Ectodermal cell (in vitro differentiated cells): ENCODE data around the gene FAM227B.

Experiments
- H3K27ac ChIP-seq: 2 replicates; pipeline ENCODE4 v1.7.0; 2013; ENCODE audit warnings: mild to moderate bottlenecking, low read depth, low read length; ENCODE audit not compliant: insufficient read depth, poor library complexity, severe bottlenecking
- H3K27me3 ChIP-seq: 2 replicates; pipeline ENCODE4 v1.7.0; 2013; ENCODE audit warnings: mild to moderate bottlenecking, low read length; ENCODE audit not compliant: insufficient read depth, control insufficient read depth, poor library complexity, severe bottlenecking
- H3K36me3 ChIP-seq: one replicate; pipeline ENCODE4 v1.7.0; 2013; ENCODE audit warnings: low read length; ENCODE audit not compliant: control insufficient read depth, insufficient read depth
- H3K4me1 ChIP-seq: one replicate; pipeline ENCODE4 v1.7.0; 2013; ENCODE audit warnings: low read length; ENCODE audit not compliant: control insufficient read depth, insufficient read depth
- H3K4me3 ChIP-seq: 2 replicates; pipeline ENCODE4 v1.7.0; 2013; ENCODE audit warnings: low read depth, low read length, control low read depth; ENCODE audit not compliant: insufficient read depth
- H3K9me3 ChIP-seq: 2 replicates; pipeline ENCODE4 v1.7.0; 2013; ENCODE audit warnings: mild to moderate bottlenecking, low read length, moderate library complexity; ENCODE audit not compliant: control insufficient read depth
- WGBS, 2 experiments: methylation state at CpG; one replicate each; pipeline ENCODE4 v1.1.7; 2013; ENCODE audit warnings: missing lambda C conversion rate in 2 of 2; 5-methylcytosine and 5-hydroxymethylcytosine counted together

The FAM227B gene

DNA sequence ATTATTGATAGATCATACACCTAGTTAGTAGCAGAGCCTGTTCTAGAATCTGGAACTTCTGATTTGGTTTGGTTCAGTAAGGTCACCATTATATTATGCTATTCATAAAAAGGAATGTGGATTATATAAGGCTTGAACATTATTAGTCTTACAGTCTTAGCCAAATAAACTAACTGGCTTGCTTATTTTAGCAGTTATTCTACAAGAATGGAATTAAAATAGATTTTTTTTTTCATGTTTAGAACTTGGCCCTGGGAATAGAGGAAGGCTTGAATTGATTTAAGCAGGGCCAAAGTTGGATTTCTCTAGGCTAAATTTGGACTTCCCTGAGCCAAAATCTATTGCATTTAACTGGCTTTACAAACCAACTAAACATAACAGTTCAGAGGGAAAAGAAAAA, 24.7 kb upstream of the FAM227B start:
- Histone ChIP-seq H3K4me3 (no peak overlapping the region), H3K36me3 (no peaks in the 10 kb centered on the region), H3K27ac (no peak overlapping the region), H3K27me3 (no peaks in the 10 kb centered on the region), H3K4me1 (peaks cover 7% of the 10 kb centered on the region), H3K9me3 (no peaks in the 10 kb centered on the region)

DNA sequence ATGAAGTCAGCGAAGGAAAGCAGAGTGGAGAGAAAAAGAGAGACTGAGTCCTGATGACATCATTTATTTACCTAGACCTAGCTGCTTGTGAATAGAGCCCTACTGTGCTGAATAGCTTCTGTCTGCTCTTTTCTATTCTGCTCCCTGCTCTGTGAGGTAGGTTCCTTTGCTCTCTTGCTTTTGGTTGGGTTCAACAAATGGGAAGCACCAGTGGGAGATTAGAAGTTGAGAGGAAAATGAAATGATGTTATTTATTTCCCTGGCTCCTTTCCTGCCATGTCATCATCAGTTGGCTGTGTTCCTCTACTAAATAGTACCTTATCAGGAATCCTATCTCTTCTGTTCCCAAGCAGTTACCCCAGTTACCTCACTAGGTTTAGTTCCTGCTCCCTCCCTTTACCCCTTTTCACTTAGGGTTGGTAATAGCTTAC, 23.8 kb upstream of the FAM227B start:
- peaks cover 7% of the 10 kb centered on the region for H3K4me1 ChIP-seq
- H3K27ac ChIP-seq = no peak overlapping the region
- no peaks in the 10 kb centered on the region for H3K36me3 ChIP-seq
- no peaks in the 10 kb centered on the region for H3K9me3 ChIP-seq
- 69 to 71% methylated on average over 1 of the region's 1 CpG for WGBS, 2 experiments
- no peak overlapping the region for H3K4me3 ChIP-seq
- H3K27me3 ChIP-seq = no peaks in the 10 kb centered on the region

DNA sequence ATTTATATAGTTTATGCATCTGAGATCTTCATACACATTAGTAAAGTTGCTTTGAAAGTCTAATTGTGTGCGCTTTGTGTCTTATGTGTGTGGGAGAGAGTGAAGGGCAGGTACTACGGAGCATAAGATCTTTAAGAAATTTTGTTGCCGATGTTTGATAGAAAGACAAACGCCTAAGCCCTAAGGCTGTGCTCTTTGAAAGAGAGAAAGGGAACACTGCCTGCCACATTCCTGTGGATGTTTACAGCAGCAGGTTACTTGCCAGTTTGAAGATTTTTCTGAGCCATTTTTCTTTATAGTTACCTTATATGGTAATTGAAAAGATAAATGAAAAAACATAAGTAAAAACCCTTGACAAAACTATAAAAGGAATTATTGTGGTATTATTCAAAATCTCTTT, 17.2 kb upstream of the FAM227B start:
- H3K4me1 ChIP-seq = no peaks in the 10 kb centered on the region
- no peaks in the 10 kb centered on the region for H3K27me3 ChIP-seq
- no peak overlapping the region for H3K27ac ChIP-seq
- H3K36me3 ChIP-seq = peaks cover 6% of the 10 kb centered on the region
- no peak overlapping the region for H3K4me3 ChIP-seq
- 78 to 84% methylated on average over 4 of the region's 4 CpGs for WGBS, 2 experiments
- no peaks in the 10 kb centered on the region for H3K9me3 ChIP-seq

DNA sequence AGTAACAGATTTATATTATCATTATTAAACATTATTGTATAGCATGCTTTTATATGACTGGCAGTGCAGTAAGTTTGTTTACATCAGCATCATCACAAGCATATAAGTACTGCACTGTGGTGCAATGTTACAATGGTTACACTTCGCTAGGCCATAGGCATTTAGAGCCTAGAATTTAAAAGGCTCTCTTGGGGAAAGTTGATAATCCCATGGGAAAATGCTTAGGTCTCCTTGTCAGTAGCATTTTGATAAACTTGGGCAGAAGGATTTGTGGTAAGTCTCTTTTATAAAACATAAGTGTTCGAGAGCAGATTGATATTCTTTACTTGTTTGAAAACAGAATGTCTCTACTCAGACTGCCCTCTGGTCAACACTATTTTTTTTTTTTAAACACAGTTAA, 7.8 kb upstream of the FAM227B start:
- peaks cover 19% of the 10 kb centered on the region for H3K36me3 ChIP-seq
- no peaks in the 10 kb centered on the region for H3K27me3 ChIP-seq
- H3K27ac ChIP-seq = no peak overlapping the region
- WGBS, 2 experiments = 89 to 94% methylated on average over 2 of the region's 2 CpGs
- H3K4me1 ChIP-seq = no peaks in the 10 kb centered on the region
- no peaks in the 10 kb centered on the region for H3K9me3 ChIP-seq
- H3K4me3 ChIP-seq = no peak overlapping the region

DNA sequence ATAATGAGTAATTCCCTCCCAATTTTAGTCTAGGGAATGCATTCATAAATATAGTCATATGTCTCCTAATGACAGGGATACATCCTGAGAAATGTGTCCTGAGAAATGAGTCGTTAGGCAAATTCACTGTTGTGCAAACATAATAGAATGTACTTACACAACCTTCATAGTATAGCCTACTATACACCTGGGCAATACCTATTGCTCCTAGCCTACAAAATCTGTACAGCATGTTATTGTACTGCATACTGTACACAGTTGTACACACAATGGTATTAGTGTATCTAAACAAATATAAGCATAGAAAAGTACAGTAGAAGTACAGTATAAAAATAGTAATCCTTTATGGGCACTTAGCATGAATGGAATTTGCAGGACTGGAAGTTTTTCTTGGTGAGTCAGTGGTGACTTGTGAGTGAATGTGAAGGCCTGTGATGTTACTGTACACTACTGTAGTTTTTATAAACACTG, 6.8 kb upstream of the FAM227B start:
- no peaks in the 10 kb centered on the region for H3K27me3 ChIP-seq
- WGBS, 2 experiments = 91 to 100% methylated on average over 1 of the region's 1 CpG
- H3K4me1 ChIP-seq = no peaks in the 10 kb centered on the region
- no peak overlapping the region for H3K27ac ChIP-seq
- H3K4me3 ChIP-seq = no peak overlapping the region
- peaks cover 19% of the 10 kb centered on the region for H3K36me3 ChIP-seq
- no peaks in the 10 kb centered on the region for H3K9me3 ChIP-seq

DNA sequence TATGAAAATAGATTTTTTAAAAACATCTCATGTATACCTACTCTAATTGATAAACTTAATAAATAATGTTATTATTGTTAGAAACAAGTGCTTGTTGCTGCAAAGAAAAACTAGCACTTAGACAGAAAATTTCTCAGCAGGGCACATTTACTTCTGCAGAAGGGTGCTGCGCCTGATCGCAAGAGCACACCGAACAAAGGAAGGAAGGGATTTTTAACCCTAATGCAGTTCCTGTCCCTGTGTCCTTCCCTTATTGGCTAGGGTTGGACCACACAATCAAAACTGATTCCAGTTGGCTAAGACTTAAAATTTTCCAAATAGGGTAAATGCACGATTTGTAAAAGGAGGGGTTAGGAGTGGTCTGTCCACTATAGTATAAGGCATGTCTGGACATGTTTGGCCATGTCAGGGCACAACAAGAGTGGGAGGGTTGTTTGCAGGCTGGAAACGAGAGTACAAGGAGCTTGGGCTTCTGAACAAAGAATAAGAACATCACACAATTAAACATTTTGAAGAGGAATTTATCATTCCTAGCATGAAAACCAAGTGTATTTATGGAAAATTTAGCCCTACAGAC, 4.9 kb upstream of the FAM227B start:
- Histone ChIP-seq H3K4me3 (no peak overlapping the region), H3K4me1 (peaks cover 2% of the 10 kb centered on the region), H3K36me3 (peaks cover 19% of the 10 kb centered on the region), H3K27me3 (no peaks in the 10 kb centered on the region), H3K9me3 (no peaks in the 10 kb centered on the region), H3K27ac (no peak overlapping the region)
- WGBS, 2 experiments = 95 to 98% methylated on average over 4 to 5 of the region's 5 CpGs

DNA sequence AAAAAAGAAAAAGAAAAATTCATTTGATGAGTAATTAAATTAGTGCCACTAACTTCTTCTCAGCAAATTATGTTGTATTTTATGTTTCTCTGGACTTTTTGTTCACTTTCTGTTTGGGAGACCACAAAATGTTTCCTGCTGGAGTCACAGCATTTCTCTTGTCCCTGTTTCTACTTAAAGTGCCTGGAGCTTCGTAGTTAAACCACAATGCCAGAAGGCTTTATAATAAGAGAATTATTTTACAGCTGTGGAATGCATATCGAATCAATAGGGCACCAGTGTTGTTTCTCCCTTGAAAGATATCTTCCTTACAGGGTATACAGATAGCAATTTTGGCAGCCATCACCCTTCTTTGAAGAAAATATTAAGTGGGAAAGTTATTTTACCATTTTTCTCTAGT, 3.4 kb upstream of the FAM227B start:
- Histone ChIP-seq H3K36me3 (peaks cover 19% of the 10 kb centered on the region), H3K9me3 (no peaks in the 10 kb centered on the region), H3K27me3 (no peaks in the 10 kb centered on the region), H3K4me3 (no peak overlapping the region), H3K27ac (no peak overlapping the region), H3K4me1 (peaks cover 2% of the 10 kb centered on the region)
- 91 to 95% methylated on average over 1 to 2 of the region's 2 CpGs for WGBS, 2 experiments

DNA sequence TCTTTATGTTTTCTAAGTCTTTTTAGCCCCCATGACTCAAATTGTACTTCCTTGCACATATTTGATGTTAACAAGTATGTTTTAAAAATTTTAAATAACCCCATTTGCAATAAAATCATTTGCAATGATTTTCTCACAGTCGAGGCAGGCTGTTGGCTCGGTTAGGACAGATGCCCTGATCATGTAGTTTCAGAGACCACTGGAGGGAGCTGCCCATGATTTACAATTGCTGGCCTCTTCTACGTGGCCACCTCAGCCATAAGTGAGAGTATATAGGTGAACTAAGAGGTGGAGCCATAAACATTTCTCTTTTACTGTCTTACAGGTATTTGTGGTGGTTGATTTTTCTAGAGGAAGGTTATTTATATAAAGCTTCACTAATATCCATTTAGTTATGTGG, 1.9 kb upstream of the FAM227B start:
- Histone ChIP-seq H3K4me1 (peaks cover 2% of the 10 kb centered on the region), H3K36me3 (peaks cover 19% of the 10 kb centered on the region), H3K27me3 (no peaks in the 10 kb centered on the region), H3K4me3 (peak overlapping the region; percentile 91), H3K9me3 (no peaks in the 10 kb centered on the region), H3K27ac (no peak overlapping the region)
- WGBS, 2 experiments = 84 to 89% methylated on average over 3 of the region's 3 CpGs

DNA sequence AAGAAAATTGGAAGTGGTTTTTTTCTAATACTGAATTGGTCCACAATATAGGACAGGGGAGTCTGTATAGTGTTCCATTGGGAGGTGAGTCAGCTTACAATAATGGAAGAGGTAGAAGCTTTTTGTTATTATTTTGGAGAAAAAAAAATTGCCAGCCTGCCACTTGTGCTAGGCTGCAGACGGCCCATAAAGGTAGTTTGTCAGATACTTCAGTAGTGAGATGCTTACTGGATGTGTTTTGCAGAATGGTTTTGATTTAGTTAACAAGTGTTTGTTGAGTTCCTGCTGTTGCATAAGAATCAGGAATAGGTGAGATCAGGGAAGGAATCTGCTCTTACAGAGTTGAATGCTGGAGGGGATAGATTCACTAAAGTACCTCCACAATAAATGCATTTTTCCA, 1.3 kb upstream of the FAM227B start:
- Histone ChIP-seq H3K36me3 (peaks cover 19% of the 10 kb centered on the region), H3K27ac (no peak overlapping the region), H3K9me3 (no peaks in the 10 kb centered on the region), H3K27me3 (no peaks in the 10 kb centered on the region), H3K4me3 (peak overlapping the region; percentile 91), H3K4me1 (peaks cover 2% of the 10 kb centered on the region)
- 58 to 69% methylated on average over 1 of the region's 1 CpG for WGBS, 2 experiments

DNA sequence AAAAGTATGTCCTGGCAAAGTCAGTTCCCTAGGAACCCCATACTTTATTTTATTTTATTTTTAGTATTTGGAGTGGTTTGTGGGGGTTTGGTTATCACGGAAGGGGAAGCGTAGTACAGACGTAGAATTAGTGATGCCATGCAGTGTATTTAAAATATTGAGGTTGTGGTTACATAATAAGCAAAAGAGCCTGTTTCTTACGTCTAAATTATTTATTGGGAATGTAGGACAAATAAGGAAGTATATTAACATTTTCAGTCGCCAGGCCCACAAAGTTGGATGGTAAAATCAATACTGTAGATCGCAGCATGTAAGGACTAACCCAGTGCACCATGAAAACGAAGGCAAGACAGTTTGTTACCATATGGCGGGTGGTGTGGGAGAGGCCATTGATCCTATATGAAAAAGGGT, 788 bp upstream of the FAM227B start:
- peaks cover 2% of the 10 kb centered on the region for H3K4me1 ChIP-seq
- H3K4me3 ChIP-seq = peak overlapping the region; percentile 91
- 9 to 15% methylated on average over 8 of the region's 8 CpGs for WGBS, 2 experiments
- peak overlapping the region; percentile 86 for H3K27ac ChIP-seq
- peaks cover 19% of the 10 kb centered on the region for H3K36me3 ChIP-seq
- no peaks in the 10 kb centered on the region for H3K27me3 ChIP-seq
- H3K9me3 ChIP-seq = no peaks in the 10 kb centered on the region

DNA sequence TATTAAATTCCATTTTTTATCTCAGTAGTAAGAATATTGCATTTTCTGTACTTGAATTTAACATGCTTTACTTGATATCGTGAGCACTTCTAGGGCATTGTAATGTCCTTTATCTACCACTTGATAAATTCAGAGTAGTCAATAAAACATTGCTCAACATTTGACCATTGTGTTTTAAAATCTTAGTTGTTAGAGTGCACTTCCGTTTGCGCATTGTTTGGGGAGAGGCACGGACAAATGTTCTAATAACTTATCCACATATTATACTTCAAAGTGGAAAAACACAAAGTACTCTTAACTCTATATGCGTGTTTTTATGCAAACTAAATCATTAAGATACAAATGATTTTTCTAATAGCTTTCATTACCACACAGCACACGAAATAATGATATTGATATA, 419 bp downstream of the FAM227B start:
- H3K27me3 ChIP-seq = no peaks in the 10 kb centered on the region
- peaks cover 12% of the 10 kb centered on the region for H3K36me3 ChIP-seq
- no peaks in the 10 kb centered on the region for H3K9me3 ChIP-seq
- peaks cover 2% of the 10 kb centered on the region for H3K4me1 ChIP-seq
- no peak overlapping the region for H3K27ac ChIP-seq
- peak overlapping the region; percentile 91 for H3K4me3 ChIP-seq
- WGBS, 2 experiments = 28 to 45% methylated on average over 4 to 6 of the region's 6 CpGs
